PC-9 (cell line): ENCODE measurements around the gene FREM3.

Experiments
- EZH2 ChIP-seq: fragments of 200-600 bp; sonication (generic); IDR thresholded peaks from 2 replicates; pipeline ENCODE4 v1.8.0; 2017; ENCODE audit warnings: antibody characterized with exemption, low read depth
- TF ChIP-seq, protein P1 (sequence below): fragments of 200-600 bp; sonication (generic); conservative IDR thresholded peaks from 2 replicates; pipeline ENCODE4 v1.6.1; 2017; ENCODE audit warnings: mixed run types, antibody characterized with exemption, mild to moderate bottlenecking, moderate library complexity

DNA sequence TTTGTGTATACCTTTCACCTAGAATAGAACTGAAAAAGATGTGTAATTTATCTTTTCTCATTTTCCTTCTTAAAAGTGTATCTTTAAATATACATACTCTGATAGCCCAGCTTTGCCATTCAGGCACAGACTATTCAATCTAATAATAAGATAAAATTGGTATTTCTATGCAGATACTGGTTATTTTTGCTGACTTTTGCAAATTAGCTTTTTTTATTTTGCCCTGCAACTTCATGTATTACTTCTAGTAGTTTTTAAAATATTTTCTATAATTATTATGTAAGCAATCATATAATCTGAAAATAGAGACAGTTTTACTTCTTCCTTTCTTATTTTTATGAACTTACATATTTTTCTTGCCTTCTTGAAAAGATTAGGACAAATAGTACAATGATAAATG is 45.4 kb upstream of the FREM3 start:
- TF ChIP-seq, protein P1, sequence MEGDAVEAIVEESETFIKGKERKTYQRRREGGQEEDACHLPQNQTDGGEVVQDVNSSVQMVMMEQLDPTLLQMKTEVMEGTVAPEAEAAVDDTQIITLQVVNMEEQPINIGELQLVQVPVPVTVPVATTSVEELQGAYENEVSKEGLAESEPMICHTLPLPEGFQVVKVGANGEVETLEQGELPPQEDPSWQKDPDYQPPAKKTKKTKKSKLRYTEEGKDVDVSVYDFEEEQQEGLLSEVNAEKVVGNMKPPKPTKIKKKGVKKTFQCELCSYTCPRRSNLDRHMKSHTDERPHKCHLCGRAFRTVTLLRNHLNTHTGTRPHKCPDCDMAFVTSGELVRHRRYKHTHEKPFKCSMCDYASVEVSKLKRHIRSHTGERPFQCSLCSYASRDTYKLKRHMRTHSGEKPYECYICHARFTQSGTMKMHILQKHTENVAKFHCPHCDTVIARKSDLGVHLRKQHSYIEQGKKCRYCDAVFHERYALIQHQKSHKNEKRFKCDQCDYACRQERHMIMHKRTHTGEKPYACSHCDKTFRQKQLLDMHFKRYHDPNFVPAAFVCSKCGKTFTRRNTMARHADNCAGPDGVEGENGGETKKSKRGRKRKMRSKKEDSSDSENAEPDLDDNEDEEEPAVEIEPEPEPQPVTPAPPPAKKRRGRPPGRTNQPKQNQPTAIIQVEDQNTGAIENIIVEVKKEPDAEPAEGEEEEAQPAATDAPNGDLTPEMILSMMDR = no peak
- TF ChIP-seq EZH2 = no peak
